Measurements from ENCODE around the gene TNS1. TPM values are rescaled to one million over a fixed set of nuclear protein-coding genes. Genes with fewer than 3 reads are reported as not detected.

TNS1 gene
- total RNA-seq, 1 donor from 2014 or later = 0.24 TPM

- Mint-ChIP-seq H3K27me3 (ENCODE audit: insufficient read depth, low read depth) (peaks cover 7% of the 10 kb centered on the region), H3K4me1 (peaks cover 2% of the 10 kb centered on the region), H3K36me3 (no peaks in the 10 kb centered on the region), H3K9me3 (no peaks in the 10 kb centered on the region), H3K4me3 (no peak overlapping the region), H3K27ac (peak overlapping the region; percentile 60)
- Histone ChIP-seq H3K9me3 (ENCODE audit: low read depth) (no peaks in the 10 kb centered on the region), H3K4me3 (no peak overlapping the region), H3K27me3 (no peaks in the 10 kb centered on the region), H3K9ac (no peak overlapping the region), H4K20me1 (ENCODE audit: low read depth) (no peaks in the 10 kb centered on the region), H3K4me2 (no peak overlapping the region), H3K79me2 (ENCODE audit: low read depth) (no peaks in the 10 kb centered on the region), H3K27ac (no peak overlapping the region), H3K36me3 (no peaks in the 10 kb centered on the region), H3F3A (ENCODE audit: low read depth) (no peaks in the 10 kb centered on the region), H3K4me1 (no peaks in the 10 kb centered on the region), H2AFZ (replicated peaks) (no peak overlapping the region)
- TF ChIP-seq CTCF (IDR thresholded peaks at IDR 0.05) (no peak), EZH2 (IDR thresholded peaks at IDR 0.05) (no peak), EZH2phosphoT487 (IDR thresholded peaks at IDR 0.05) (no peak)
- no peak for DNase-seq (ENCODE audit: low spot score)
Observed at GRCh38 chr2:217954971-217955740, 47.6 kb downstream of the TNS1 start.

- TF ChIP-seq CTCF (IDR thresholded peaks at IDR 0.05) (no peak), EZH2phosphoT487 (IDR thresholded peaks at IDR 0.05) (no peak), EZH2 (IDR thresholded peaks at IDR 0.05) (no peak)
- H3K9ac ChIP-seq = no peak overlapping the region
- H3K4me2 ChIP-seq = no peak overlapping the region
- Mint-ChIP-seq H3K4me1 (peaks cover under 1% of the 10 kb centered on the region), H3K27ac (peak overlapping the region; percentile 60), H3K9me3 (no peaks in the 10 kb centered on the region), H3K36me3 (no peaks in the 10 kb centered on the region), H3K4me3 (no peak overlapping the region), H3K27me3 (ENCODE audit: insufficient read depth, low read depth) (peaks cover 6% of the 10 kb centered on the region)
- no peak for DNase-seq (ENCODE audit: low spot score)
- no peaks in the 10 kb centered on the region for H3K27me3 ChIP-seq
- no peak overlapping the region for H3K27ac ChIP-seq
- H3K79me2 ChIP-seq (ENCODE audit: low read depth) = no peaks in the 10 kb centered on the region
- H3K4me1 ChIP-seq = no peaks in the 10 kb centered on the region
- no peaks in the 10 kb centered on the region for H4K20me1 ChIP-seq (ENCODE audit: low read depth)
- no peaks in the 10 kb centered on the region for H3F3A ChIP-seq (ENCODE audit: low read depth)
- H3K9me3 ChIP-seq (ENCODE audit: low read depth) = no peaks in the 10 kb centered on the region
- no peak overlapping the region for H3K4me3 ChIP-seq
- H3K36me3 ChIP-seq = no peaks in the 10 kb centered on the region
- no peak overlapping the region for H2AFZ ChIP-seq (replicated peaks)
Observed at GRCh38 chr2:217954469-217954868, 48.3 kb downstream of the TNS1 start.

GRCh38 chr2:217954051-217954450, 48.7 kb downstream of the TNS1 start:
- Histone ChIP-seq H3K27me3 (no peaks in the 10 kb centered on the region), H3K79me2 (ENCODE audit: low read depth) (no peaks in the 10 kb centered on the region)
- H3K4me1 Mint-ChIP-seq = peaks cover 5% of the 10 kb centered on the region

More at GRCh38 chr2:217954051-217954450, 48.7 kb downstream of the TNS1 start:
- no peaks in the 10 kb centered on the region for H3K9me3 ChIP-seq (ENCODE audit: low read depth)
- no peaks in the 10 kb centered on the region for H3K4me1 ChIP-seq
- H3K4me2 ChIP-seq = no peak overlapping the region
- TF ChIP-seq CTCF (IDR thresholded peaks at IDR 0.05) (no peak), EZH2phosphoT487 (IDR thresholded peaks at IDR 0.05) (no peak), EZH2 (IDR thresholded peaks at IDR 0.05) (no peak)
- H3K27ac ChIP-seq = no peak overlapping the region
- H3K4me3 ChIP-seq = no peak overlapping the region
- no peaks in the 10 kb centered on the region for H3F3A ChIP-seq (ENCODE audit: low read depth)
- no peaks in the 10 kb centered on the region for H3K36me3 ChIP-seq
- peaks cover 4% of the 10 kb centered on the region for H3K27me3 Mint-ChIP-seq (ENCODE audit: insufficient read depth, low read depth)
- H4K20me1 ChIP-seq (ENCODE audit: low read depth) = no peaks in the 10 kb centered on the region
- H3K9me3 Mint-ChIP-seq = no peaks in the 10 kb centered on the region
- no peak overlapping the region for H3K9ac ChIP-seq
- no peak overlapping the region for H3K4me3 Mint-ChIP-seq
- DNase-seq (ENCODE audit: low spot score) = no peak
- no peaks in the 10 kb centered on the region for H3K36me3 Mint-ChIP-seq
- H2AFZ ChIP-seq (replicated peaks) = no peak overlapping the region
- H3K27ac Mint-ChIP-seq = no peak overlapping the region
